Epidermal melanocyte (primary cell): ENCODE data around the gene LRRC40.
"Not testable (repeated sequence)": the region's sequence is repeated elsewhere in the genome, so short reads cannot be mapped to it uniquely, and the experiment has no call there.

ENCODE experiments used
- DNase-seq: peaks from one replicate; pipeline ENCODE4 v3.0.0; 2011; ENCODE audit warnings: low spot score; ENCODE audit not compliant: insufficient read length

The LRRC40 gene

GRCh38 chr1:70205434-70206118, at the start of gene LRRC40:
TSS of gene LRRC40 (minus strand) at chr1:70205579. CDS start at chr1:70205540, 39 bp downstream.
- peak; percentile 84 for DNase-seq

- no peak for DNase-seq
Observed at GRCh38 chr1:70248729-70249128, 43.4 kb upstream of the LRRC40 start.

GRCh38 chr1:70247768-70248167, 42.4 kb upstream of the LRRC40 start:
- DNase-seq, result no peak

GRCh38 chr1:70247122-70247521, 41.7 kb upstream of the LRRC40 start:
- DNase-seq, result no peak

DNA sequence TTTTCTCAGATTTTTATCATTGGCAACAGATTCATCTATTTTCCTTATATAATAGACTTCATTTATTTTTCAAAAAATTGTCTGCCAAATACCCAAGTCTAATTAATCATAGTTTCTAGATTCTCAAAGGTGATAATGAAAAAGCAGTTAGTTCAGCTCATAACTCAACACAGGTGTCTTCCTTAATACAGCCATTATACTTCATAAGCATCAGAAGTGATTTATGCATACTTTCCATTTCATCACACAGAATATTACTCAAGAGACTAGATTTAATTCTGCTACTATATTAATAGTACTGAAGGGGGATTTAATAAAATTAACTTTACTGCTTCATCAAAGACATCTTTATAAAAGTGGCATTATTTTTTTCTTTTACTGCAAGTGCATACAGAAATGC, 34.6 kb upstream of the LRRC40 start:
- no peak for DNase-seq

DNA sequence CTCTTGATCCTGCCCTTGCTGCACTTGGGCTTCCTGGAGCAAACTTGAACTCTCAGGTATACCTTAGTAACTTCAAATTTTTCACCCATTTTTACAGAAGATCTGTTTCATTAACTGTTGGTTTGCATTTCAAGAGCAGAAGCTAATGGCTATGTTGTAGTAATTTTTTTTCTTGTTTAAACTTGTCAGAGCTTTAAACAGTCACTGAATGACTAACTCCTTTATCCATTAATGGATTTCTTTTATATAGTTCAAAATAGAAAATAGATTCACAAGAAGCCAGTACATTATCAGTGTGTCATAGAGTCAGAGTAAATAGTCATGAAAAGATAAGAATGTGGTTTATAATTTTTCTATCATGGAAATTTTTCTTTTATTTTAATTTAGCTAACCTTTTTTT, 29.4 kb upstream of the LRRC40 start:
- no peak for DNase-seq

DNA sequence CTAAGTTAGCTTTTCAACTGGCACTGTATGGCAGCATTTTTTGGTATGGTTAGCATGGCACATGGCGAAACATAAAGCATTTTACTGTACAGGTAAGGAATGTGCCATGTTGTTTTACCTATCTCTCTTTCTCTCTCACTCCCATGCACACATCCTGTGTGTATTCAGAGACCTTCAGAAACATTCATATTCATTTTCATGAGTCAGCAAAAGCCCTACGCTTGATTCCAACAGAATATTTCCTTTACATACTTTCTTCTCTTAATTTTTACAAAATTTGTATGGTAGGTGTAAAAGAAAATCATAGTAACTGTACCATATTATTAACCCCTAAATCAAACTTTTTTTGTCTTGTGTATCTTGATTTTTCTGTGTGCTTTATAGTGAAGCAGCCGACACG, 26.1 kb upstream of the LRRC40 start:
- DNase-seq, result no peak

- DNase-seq, result no peak
Observed at GRCh38 chr1:70228670-70229069, 23.3 kb upstream of the LRRC40 start.

DNA sequence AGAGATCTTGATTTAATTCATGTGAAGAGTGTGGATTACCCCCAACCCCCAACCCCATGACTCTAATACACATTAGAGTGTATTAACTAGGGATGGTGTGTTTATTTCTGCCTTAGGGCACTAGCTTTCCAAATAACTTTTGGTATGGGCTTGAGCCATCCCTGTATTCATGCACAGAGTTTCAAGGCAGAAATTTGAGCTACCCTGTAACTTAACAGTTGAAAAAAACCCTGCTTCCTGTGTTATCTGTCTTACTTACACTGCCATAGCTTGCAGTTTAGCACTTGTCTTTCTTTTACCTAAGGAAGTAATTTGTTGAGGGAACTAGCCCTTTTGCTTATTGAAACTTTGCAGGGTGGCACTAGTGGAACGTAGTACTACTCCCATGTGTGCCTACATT, 22.1 kb upstream of the LRRC40 start:
- no peak for DNase-seq

GRCh38 chr1:70224954-70225353, 19.6 kb upstream of the LRRC40 start:
- DNase-seq, result no peak

GRCh38 chr1:70222716-70223235, 17.4 kb upstream of the LRRC40 start:
- no peak for DNase-seq

DNA sequence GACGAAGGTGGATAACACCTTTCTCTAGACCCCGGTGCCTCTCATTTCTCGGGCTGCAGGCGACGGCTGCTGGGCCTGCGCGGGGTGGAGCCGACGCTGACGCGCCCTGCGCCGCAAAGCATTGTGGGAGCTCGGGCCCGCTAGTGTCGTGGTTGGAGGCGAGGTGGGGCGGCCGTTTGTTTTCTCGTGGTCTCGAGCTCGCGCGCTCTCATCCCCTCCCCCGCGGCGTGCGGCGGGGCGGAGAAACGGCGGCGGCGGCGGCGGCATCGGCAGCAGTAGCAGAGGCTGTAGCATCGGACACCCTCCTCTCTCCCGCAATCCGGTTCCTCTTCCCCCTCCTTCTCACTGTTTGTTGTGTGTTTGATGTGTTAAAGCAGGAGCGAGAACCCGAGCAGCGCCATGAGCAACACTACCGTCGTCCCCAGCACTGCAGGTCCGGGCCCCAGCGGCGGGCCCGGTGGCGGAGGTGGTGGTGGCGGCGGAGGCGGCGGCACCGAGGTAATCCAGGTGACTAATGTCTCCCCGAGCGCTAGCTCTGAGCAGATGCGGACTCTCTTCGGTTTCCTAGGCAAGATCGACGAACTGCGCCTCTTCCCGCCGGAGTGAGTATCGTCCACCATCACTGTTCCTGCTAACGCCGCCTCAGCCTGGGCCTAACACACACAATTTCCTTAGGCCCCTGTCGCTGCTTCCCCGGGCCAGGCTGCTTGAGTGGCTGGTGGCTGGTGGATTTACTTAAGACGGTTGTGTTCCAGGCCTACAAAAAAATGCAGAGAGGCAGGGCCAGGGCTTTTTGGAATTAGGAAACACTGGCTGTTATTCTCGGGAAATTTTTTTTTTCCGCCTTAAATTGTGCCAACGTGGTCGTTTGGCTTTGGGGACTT, 16.1 kb upstream of the LRRC40 start, which contains the start of gene SRSF11:
Gene SRSF11, plus strand, starts transcription at position 143 of the 884 bp plus-strand sequence. Its CDS starts 257 bp downstream, at position 400.
- DNase-seq, result peak; percentile 71

DNA sequence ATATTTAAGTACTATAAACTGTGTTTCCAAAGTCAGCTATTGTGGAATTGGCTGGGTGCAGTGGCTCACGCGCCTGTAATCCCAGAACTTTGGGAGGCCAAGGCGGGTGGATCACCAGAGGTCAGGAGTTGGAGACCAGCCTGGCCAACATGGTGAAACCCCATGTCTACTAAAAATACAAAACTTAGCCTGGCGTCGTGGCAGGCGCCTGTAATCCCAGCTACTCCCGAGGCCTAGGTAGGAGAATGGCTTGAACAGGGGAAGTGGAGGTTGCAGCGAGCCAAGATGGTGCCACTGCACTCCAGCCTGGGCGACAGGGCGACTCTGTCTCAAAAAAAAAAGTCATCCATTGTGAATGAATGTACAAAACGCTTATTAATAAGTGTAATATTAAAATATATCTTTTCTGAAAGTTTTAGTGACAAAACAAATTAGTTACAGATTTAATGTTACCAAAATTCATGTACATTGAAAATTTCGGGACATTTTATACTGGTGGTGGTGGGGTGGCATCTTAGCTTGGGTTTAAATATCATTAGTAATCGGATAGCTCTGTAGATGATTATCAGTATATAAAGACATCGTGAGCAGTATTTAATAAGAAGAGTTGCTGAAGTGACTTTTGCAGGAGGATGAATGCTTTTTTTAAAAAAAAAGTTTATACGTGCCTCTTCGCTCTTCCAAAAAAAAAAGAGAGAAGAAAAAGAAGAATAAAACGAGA, 15.3 kb upstream of the LRRC40 start:
- DNase-seq, result no peak

DNA sequence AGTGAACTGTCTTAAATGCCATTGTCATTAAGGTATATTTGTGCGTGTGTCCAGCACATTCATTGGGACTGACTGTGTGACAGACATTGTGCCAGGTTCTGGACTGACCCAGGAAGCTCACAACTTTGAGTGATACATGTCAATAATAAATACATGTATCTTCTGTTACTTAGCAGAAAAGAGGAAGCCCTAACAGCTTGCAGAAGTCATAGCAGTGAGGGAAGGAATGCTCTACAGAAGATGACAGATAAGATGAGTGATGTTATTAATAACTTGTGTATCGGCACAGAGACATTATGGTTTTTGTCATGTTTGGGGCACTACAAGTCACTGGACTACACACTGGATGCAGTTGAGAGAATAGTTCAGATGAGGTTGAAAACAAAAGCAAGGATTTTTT, 14.6 kb upstream of the LRRC40 start:
- DNase-seq, result no peak

GRCh38 chr1:70211541-70211940, 6.2 kb upstream of the LRRC40 start:
- no peak for DNase-seq

- DNase-seq, result no peak
Observed at GRCh38 chr1:70210820-70211219, 5.4 kb upstream of the LRRC40 start.

GRCh38 chr1:70208292-70208691, 2.9 kb upstream of the LRRC40 start:
- no peak for DNase-seq

DNA sequence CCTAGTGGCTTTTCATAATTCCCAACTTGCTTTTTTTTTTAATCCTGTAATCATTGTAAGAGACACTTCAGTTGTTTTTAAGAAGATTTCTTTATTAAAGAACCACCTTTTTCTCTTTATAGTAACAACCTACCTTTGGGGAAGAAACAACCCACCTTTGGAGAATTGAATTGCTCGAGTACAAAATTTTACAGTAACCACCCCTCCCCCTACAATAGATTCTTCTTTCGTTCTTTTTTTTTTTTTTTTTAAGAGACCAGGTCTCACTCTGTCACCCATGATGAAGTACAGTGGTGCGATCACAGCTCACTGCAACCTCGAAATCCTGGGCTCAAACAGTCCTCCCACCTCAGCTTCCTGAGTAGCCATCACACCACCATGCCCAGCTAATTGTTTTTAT, 2.1 kb upstream of the LRRC40 start:
- DNase-seq, result no peak

DNA sequence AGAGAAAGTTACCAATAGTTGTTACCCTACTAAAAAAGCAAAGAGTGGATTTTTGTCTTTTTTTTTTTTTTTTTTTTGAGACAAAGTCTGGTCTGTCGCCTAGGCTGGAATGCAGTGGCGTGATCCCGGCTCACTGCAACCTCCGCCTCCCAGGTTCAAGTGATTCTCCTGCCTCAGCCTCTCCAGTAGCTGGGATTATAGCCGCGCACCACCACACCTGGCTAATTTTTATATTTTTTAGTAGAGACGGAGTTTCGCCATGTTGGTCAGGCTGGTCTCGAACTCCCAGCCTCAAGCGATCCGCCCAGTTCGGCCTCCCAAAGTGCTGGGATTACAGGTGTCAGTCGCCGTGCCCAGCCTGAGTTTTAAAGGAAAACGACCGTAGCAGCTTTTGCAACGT, 1.5 kb upstream of the LRRC40 start:
- DNase-seq, result not testable (repeated sequence)

DNA sequence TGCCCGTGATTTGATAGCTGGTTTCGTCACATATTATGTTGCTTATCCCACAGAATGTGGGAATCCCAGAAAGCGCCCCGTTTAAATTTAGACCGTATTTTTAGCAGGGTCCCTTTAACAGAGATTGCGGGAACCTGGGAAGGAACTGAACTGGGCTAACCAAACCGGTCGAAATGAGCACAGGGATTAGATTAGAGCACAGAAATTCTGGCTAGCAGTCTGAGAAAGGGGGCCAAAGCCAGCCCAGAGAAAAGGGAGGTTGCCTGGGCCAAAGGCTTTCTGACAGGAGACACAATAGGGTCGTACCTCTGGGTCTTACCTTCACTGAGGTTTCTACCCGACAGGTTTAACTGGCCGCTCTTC, 327 bp downstream of the LRRC40 start:
- DNase-seq, result no peak

DNA sequence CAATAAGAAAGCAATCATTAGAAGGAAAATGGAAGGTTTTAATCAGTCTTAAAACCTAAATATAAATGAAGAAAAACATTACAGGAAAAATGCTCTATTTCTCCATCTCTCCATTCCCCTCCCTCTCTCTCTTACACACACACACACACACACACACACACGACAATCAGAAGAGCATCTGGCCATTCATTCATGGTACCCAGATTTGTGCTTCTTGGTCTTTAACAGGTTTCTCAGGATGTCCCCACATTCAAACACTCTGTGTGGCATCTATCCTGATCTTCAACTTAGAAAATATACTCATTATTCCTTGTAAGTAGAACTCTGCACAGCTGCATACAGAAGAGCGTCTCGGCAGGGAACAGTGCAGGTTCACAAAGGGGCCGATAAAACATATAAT, 779 bp downstream of the LRRC40 start:
- no peak for DNase-seq

DNA sequence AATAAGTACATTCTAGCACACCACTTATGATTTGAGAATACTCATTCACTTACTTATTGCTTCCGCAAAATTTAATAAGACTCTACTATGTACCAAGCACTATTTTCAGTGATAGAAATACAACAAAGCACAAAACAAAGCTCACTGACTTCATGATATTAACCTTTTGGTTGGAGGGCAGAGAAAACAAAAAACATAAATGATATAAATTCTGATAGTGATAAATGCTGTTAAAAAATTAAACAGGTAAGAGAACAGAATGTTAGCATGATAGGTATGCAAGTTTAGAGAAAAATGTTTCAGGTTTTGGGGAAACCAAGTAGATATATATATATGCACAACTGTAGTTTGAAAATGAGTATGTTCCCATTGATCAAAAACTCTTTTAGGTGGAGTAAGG, 1.2 kb downstream of the LRRC40 start:
- no peak for DNase-seq
